ENCODE data around the gene TSHZ2. TPM values are rescaled to one million over a fixed set of nuclear protein-coding genes. Genes with fewer than 3 reads are reported as not detected.

Gene TSHZ2
- 21.8 TPM for total RNA-seq

DNA sequence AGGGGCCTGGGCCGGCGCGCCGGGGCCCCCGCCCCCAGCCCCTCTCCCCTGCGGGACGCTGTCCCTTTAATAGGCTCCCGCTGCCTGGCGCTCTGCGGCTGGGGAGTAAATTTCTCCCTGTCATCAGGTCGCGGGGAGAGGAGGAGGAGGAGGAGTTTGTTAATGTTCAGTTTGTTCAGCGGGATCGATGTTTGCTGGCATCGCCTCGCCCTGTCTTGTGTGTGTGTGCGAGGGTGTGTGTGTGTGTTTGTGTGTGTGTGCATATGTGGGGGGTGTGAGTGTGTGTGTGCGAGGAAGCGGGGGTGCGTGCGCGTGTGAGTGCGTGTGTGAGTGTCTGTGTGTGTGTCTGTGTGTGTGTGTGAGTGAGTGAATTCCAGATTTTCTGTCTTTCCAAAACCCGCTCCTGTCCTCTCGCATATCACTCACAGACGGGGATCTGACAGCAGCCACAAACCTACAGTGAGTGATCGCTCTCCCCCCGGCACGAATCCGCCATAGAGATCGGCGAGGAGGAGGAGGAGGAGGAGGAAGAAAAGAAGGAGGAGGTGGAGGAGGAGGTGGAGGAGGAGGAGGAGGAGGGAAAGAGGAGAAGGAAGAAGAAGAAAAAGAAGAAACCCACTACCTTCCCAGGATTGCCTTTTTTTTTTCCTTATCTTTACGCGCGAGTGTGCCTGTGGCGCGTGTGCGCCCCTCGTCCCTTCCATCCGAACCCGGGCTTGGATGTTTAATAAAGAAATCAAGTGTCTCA, at the start of gene TSHZ2:
TSS of gene TSHZ2 (plus strand) at position 169 of the 748 bp plus-strand sequence. CDS start 936 bp downstream, outside the sequence.

Small RNA genes lying within 50 kb of the gene (small RNA-seq; reads per million reads assigned to genes)
- not detected for gene RF00019 (ENCODE audit: low replicate concordance)
